Astrocyte (in vitro differentiated cells and primary cell): ENCODE data around the gene DENND2A. TPM values are rescaled to one million over a fixed set of nuclear protein-coding genes. Genes with fewer than 3 reads are reported as not detected.
A peak's percentile ranks its signal among the peaks of the same experiment; 100 is the strongest.

ENCODE experiments used
- DNase-seq: peaks from one replicate; pipeline ENCODE4 v3.0.0-alpha.2; 2010; ENCODE audit warnings: low read depth
- FAIRE-seq: peaks from 2 replicates; lab custom pipeline; 2011; peaks lifted over from hg19 to GRCh38; lab: Jason Lieb, UNC
- H2AFZ ChIP-seq: 2 replicates; pipeline ENCODE4 v1.6.0; 2012; ENCODE audit warnings: low read depth, low read length, inconsistent platforms
- H3K27ac ChIP-seq: 2 replicates; pipeline ENCODE4 v1.5.1; 2011; ENCODE audit warnings: low read depth, low read length, inconsistent platforms
- H3K27me3 ChIP-seq: 2 replicates; pipeline ENCODE4 v1.6.0; 2011; ENCODE audit warnings: low read length, inconsistent platforms; ENCODE audit not compliant: insufficient read depth
- H3K36me3 ChIP-seq: 2 replicates; pipeline ENCODE4 v1.5.1; 2011; ENCODE audit warnings: low read length, inconsistent platforms; ENCODE audit not compliant: insufficient read depth
- H3K4me1 ChIP-seq: 2 replicates; pipeline ENCODE4 v1.5.1; 2011; ENCODE audit warnings: low read length, inconsistent platforms; ENCODE audit not compliant: insufficient read depth
- H3K4me2 ChIP-seq: 2 replicates; pipeline ENCODE4 v1.6.0; 2012; ENCODE audit warnings: low read length, inconsistent platforms
- H3K4me3 ChIP-seq: 2 replicates; pipeline ENCODE4 v1.5.1; 2011; ENCODE audit warnings: low read depth, mild to moderate bottlenecking, low read length, inconsistent platforms; ENCODE audit not compliant: insufficient read depth
- H3K79me2 ChIP-seq: 2 replicates; pipeline ENCODE4 v1.6.0; 2012; ENCODE audit warnings: mild to moderate bottlenecking, low read length, inconsistent platforms; ENCODE audit not compliant: insufficient read depth
- H3K9ac ChIP-seq: 2 replicates; pipeline ENCODE4 v1.6.0; 2012; ENCODE audit warnings: mild to moderate bottlenecking, low read length, inconsistent platforms
- H3K9me3 ChIP-seq: 2 replicates; pipeline ENCODE4 v1.5.1; 2012; ENCODE audit warnings: low read depth, mild to moderate bottlenecking, low read length, inconsistent platforms; ENCODE audit not compliant: insufficient read depth
- H4K20me1 ChIP-seq: 2 replicates; pipeline ENCODE4 v1.6.0; 2012; ENCODE audit warnings: low read length, inconsistent platforms; ENCODE audit not compliant: insufficient read depth
- H3K27ac Mint-ChIP-seq: one replicate; pipeline ENCODE4 v1.8.0; 2021; ENCODE audit warnings: mild to moderate bottlenecking, mixed read lengths; ENCODE audit not compliant: unreplicated experiment
- H3K27me3 Mint-ChIP-seq: one replicate; pipeline ENCODE4 v1.8.0; 2021; ENCODE audit warnings: low read depth, mixed read lengths; ENCODE audit not compliant: unreplicated experiment
- H3K36me3 Mint-ChIP-seq: one replicate; pipeline ENCODE4 v1.8.0; 2021; ENCODE audit warnings: low read depth, mixed read lengths; ENCODE audit not compliant: unreplicated experiment
- H3K4me1 Mint-ChIP-seq: one replicate; pipeline ENCODE4 v1.8.0; 2021; ENCODE audit warnings: low read depth, mixed read lengths; ENCODE audit not compliant: unreplicated experiment
- H3K4me3 Mint-ChIP-seq: one replicate; pipeline ENCODE4 v1.8.0; 2021; ENCODE audit warnings: mild to moderate bottlenecking, moderate library complexity, mixed read lengths; ENCODE audit not compliant: unreplicated experiment
- H3K9me3 Mint-ChIP-seq: one replicate; pipeline ENCODE4 v1.8.0; 2021; ENCODE audit warnings: mild to moderate bottlenecking, mixed read lengths; ENCODE audit not compliant: unreplicated experiment
- EZH2 ChIP-seq: IDR thresholded peaks from 2 replicates; pipeline ENCODE4 v1.6.1; 2012; ENCODE audit warnings: mild to moderate bottlenecking, low read length, inconsistent platforms; ENCODE audit not compliant: insufficient read depth
- total RNA-seq: library from RNA; stranded (reverse); gene quantifications from 2 replicates; pipeline ENCODE4 v1.2.1, GENCODE V29; 2021
- TF ChIP-seq, protein P1 (sequence below): IDR thresholded peaks from 2 replicates; pipeline ENCODE4 v1.5.1; 2011; ENCODE audit warnings: low read depth, mild to moderate bottlenecking, inconsistent platforms, low read length, moderate library complexity; ENCODE audit not compliant: insufficient read depth

Gene DENND2A
- total RNA-seq, 1 donor from 2014 or later = 42.1 TPM

GRCh38 chr7:140484479-140484878, 156.1 kb downstream of the DENND2A start:
- H3K4me3 ChIP-seq = no peak overlapping the region
- Mint-ChIP-seq H3K36me3 (no peaks in the 10 kb centered on the region), H3K4me1 (peaks cover 9% of the 10 kb centered on the region), H3K27ac (no peak overlapping the region), H3K27me3 (no peaks in the 10 kb centered on the region), H3K9me3 (no peaks in the 10 kb centered on the region), H3K4me3 (no peak overlapping the region)
- peaks cover 4% of the 10 kb centered on the region for H3K4me1 ChIP-seq
- no peaks in the 10 kb centered on the region for H3K9me3 ChIP-seq
- H3K79me2 ChIP-seq = no peaks in the 10 kb centered on the region
- no peak for TF ChIP-seq EZH2
- TF ChIP-seq, protein P1, sequence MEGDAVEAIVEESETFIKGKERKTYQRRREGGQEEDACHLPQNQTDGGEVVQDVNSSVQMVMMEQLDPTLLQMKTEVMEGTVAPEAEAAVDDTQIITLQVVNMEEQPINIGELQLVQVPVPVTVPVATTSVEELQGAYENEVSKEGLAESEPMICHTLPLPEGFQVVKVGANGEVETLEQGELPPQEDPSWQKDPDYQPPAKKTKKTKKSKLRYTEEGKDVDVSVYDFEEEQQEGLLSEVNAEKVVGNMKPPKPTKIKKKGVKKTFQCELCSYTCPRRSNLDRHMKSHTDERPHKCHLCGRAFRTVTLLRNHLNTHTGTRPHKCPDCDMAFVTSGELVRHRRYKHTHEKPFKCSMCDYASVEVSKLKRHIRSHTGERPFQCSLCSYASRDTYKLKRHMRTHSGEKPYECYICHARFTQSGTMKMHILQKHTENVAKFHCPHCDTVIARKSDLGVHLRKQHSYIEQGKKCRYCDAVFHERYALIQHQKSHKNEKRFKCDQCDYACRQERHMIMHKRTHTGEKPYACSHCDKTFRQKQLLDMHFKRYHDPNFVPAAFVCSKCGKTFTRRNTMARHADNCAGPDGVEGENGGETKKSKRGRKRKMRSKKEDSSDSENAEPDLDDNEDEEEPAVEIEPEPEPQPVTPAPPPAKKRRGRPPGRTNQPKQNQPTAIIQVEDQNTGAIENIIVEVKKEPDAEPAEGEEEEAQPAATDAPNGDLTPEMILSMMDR = no peak
- DNase-seq (no peak), FAIRE-seq (no peak)
- H3K27me3 ChIP-seq = peaks cover 2% of the 10 kb centered on the region
- no peak overlapping the region for H2AFZ ChIP-seq
- no peak overlapping the region for H3K4me2 ChIP-seq
- H4K20me1 ChIP-seq = no peaks in the 10 kb centered on the region
- no peak overlapping the region for H3K9ac ChIP-seq
- no peak overlapping the region for H3K27ac ChIP-seq
- H3K36me3 ChIP-seq = no peaks in the 10 kb centered on the region

DNA sequence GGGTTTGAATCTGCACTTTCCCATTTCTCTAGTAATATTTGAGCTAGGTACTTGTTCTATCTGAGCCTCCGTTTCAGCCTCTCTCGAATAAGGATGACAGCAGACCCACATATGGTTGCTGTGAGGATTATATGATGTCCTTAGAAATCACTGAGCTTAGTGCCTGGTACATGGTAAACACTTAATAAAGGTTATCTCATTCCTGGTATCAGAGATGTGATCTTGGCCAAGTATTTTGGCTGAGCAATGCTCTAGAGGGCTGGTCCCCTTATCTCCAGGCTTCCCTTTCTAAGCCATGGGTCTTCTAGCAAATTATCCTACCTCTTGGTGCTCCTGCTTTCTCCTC, 160.9 kb downstream of the DENND2A start:
- H3K36me3 ChIP-seq = no peaks in the 10 kb centered on the region
- no peaks in the 10 kb centered on the region for H3K9me3 Mint-ChIP-seq
- FAIRE-seq (no peak), DNase-seq (no peak)
- no peak overlapping the region for H3K27ac ChIP-seq
- H3K36me3 Mint-ChIP-seq = no peaks in the 10 kb centered on the region
- H3K4me2 ChIP-seq = peak overlapping the region; percentile 97
- H3K4me1 ChIP-seq = peaks cover 5% of the 10 kb centered on the region
- peak overlapping the region; percentile 87 for H2AFZ ChIP-seq
- H3K27ac Mint-ChIP-seq = peak overlapping the region; percentile 71
- H3K79me2 ChIP-seq = peaks cover 40% of the 10 kb centered on the region
- H3K27me3 Mint-ChIP-seq = no peaks in the 10 kb centered on the region
- H3K27me3 ChIP-seq = no peaks in the 10 kb centered on the region
- peak overlapping the region; percentile 83 for H3K9ac ChIP-seq
- H4K20me1 ChIP-seq = peaks cover 32% of the 10 kb centered on the region
- H3K4me3 ChIP-seq = peak overlapping the region; percentile 76
- H3K9me3 ChIP-seq = no peaks in the 10 kb centered on the region
- peaks cover 5% of the 10 kb centered on the region for H3K4me1 Mint-ChIP-seq
- TF ChIP-seq EZH2 = no peak
- TF ChIP-seq, protein P1 = no peak
- peak overlapping the region; percentile 91 for H3K4me3 Mint-ChIP-seq

- Histone ChIP-seq H2AFZ (peak within 1 kb of the TSS; percentile 87), H3K79me2 (peaks cover 45% of the 10 kb centered on the region), H3K4me2 (peak within 1 kb of the TSS; percentile 97), H3K4me1 (peaks cover 5% of the 10 kb centered on the region), H4K20me1 (peaks cover 36% of the 10 kb centered on the region), H3K4me3 (peak within 1 kb of the TSS; percentile 76), H3K9me3 (no peaks in the 10 kb centered on the region), H3K27me3 (no peaks in the 10 kb centered on the region), H3K9ac (peak within 1 kb of the TSS; percentile 83), H3K36me3 (no peaks in the 10 kb centered on the region), H3K27ac (peak within 1 kb of the TSS; percentile 72)
- Mint-ChIP-seq H3K27me3 (no peaks in the 10 kb centered on the region), H3K4me3 (peak within 1 kb of the TSS; percentile 98), H3K4me1 (peaks cover 5% of the 10 kb centered on the region), H3K9me3 (no peaks in the 10 kb centered on the region), H3K36me3 (no peaks in the 10 kb centered on the region), H3K27ac (peak within 1 kb of the TSS; percentile 92)
- peak; percentile 83 for DNase-seq
- TF ChIP-seq, protein P1 = no peak
- no peak for TF ChIP-seq EZH2
- FAIRE-seq = no peak
Measured at GRCh38 chr7:140479062-140479738, 161.4 kb downstream of the DENND2A start, which contains the start of gene MKRN1. Gene MKRN1, minus strand, starts transcription at chr7:140479505. Its CDS starts 161 bp downstream, at chr7:140479344.
